ENCODE data around the gene KLF3.

KLF3 gene

DNA sequence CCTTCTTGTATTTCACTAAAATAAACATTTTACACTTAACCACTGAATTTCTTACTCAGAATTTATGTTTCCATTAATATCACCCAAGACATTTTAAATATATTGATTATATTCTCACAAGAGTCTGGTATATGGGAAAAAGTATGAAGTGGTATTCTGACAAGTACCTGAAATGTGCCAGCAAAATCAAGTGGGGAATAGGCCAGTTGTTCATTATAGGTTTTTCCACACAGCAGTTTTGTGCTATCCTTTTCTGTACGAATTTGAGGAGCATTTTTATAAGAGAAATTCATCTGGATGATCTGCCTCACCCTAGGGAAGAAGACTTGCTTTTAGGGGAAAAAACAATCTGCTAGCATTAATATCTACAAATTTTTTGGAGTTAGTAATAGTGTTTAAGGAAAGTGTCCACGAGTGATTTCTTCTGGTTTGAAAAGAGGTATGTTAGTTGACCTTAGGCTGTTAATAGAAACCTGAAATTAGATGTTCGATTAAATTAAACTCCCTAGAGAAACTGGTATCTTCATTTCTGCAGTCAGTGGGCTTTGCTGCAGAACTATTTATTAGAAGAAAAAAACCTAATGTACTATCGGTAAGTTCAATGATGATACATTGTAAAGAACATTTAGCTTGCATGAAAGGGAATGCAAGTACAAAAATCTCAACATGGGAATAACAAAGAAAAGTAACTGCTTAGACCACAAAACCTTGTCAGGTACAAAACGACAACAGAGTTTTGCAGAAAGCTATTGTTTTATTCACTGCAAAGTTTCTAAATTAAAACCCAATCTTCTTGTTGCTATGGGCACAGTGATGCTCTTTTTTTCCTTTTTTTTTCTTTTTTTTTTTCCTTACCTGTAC lies 1.8 kb downstream of the KLF3 start:
- TF ChIP-seq, protein P1, sequence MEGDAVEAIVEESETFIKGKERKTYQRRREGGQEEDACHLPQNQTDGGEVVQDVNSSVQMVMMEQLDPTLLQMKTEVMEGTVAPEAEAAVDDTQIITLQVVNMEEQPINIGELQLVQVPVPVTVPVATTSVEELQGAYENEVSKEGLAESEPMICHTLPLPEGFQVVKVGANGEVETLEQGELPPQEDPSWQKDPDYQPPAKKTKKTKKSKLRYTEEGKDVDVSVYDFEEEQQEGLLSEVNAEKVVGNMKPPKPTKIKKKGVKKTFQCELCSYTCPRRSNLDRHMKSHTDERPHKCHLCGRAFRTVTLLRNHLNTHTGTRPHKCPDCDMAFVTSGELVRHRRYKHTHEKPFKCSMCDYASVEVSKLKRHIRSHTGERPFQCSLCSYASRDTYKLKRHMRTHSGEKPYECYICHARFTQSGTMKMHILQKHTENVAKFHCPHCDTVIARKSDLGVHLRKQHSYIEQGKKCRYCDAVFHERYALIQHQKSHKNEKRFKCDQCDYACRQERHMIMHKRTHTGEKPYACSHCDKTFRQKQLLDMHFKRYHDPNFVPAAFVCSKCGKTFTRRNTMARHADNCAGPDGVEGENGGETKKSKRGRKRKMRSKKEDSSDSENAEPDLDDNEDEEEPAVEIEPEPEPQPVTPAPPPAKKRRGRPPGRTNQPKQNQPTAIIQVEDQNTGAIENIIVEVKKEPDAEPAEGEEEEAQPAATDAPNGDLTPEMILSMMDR (conservative IDR thresholded peaks at IDR 0.05): no peak
- H3K27ac ChIP-seq: peak overlapping the region; percentile 99

DNA sequence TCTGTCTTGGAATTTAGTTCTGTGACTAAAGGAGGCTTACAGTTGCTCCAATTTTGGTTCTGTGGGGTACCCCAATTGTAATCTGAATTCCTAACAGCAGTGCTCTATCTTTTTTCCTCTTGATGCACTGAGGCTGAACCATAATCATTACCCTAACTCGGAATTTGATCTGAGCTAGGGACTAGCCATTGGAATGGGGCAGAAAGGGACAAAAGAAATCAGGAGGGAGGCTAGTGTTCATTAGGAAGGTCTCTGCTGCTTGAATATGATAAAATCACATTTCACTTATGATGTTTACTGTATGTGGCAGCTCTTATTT lies 2.7 kb downstream of the KLF3 start:
- TF ChIP-seq, protein P1 (conservative IDR thresholded peaks at IDR 0.05): no peak
- H3K27ac ChIP-seq: peak overlapping the region; percentile 99

DNA sequence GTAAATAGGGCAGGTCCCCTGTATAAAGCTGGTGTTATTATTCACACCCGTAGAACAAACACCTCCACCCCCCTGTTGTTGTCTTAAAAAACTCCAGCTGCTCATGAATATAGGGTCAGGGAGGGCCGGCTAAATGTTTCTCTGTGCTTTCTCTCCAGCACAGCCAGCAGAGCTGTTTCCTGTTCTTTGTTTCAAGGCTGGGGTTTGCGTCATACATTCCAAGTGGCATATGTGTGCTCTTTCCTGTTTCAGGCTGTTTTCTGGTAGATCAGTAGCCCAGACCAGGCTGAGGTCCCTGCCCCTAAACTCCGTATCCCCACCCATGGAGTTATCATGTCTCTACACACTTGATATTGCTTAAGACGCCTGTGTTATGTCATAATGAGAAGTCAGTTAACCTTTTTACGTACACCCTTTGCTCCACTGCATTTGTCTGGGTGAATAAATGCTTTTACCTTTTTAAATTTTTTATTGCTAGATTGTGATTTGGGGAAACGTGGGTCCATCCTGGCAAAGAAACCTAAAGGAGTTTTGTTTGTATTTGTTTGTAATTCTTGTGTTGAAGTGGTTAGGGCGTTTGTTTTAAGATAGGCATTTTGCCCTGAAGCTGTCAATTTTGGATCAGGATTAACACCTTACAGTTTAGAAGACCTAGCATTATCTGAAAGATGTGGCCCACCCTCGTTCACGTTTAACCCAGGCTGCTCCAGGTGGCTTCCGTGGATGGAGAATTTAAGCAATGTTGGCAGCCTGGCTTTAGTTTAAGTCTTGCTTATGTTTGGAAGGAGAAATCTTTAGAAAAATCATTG lies 3.3 kb downstream of the KLF3 start:
- TF ChIP-seq, protein P1 (conservative IDR thresholded peaks at IDR 0.05): no peak
- peak overlapping the region; percentile 99 for H3K27ac ChIP-seq

DNA sequence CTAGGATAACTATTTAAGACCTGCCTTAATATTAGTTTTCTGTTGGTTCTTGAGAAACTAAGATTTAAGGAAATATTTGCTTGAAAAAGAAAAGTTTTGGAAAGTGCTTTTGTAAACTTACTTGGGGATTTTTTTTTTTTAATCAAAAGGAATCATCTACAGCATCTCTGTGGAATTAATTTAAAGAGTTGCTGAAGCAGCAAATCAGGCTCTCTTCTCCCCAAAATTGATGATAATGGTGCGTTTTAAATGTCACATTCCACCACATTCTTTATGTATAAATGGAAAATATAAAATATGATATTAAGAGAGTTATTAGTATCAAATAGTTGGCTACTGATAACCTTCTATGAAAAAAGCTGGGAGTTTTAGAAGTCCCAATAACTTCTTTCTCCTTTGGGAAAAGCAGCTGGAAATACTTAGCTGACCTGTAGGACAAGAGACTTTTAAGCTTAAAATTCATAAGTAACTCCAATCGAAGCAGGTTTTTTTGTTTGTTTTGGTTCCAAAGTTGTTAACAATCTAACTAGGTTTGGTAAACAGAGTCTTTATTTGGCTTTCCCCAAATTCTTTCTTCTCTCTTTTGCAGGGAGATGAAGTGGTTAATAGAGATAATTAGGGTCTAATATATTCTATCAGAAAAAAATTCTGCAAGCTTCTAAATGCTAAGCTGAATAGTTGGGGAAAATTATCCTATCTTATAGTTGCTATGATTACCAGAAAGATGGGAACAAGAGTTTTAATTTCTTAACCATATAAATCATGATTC lies 4.4 kb downstream of the KLF3 start:
- H3K27ac ChIP-seq: peak overlapping the region; percentile 99

DNA sequence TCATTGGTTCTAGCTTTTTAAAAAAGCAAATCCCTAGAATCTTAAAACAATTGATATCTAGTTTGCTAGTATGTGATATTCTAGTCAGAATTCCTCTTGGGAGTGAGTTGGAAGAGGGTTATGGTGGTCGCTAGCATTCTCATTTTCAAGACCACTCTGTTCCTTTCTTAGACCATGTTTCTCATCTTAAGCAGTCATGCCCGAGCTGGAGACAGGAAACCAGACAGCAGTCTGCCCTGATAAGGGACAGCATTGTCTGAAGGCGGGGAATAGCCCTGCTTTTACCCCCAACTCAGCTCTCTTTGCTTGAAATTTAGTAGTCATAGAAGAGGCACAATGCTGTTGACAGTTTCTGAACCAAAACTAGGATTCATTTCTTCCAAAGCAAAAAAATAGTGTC lies 5.2 kb downstream of the KLF3 start:
- TF ChIP-seq, protein P1 (conservative IDR thresholded peaks at IDR 0.05): no peak
- H3K27ac ChIP-seq: peak overlapping the region; percentile 99

More for the DNA sequence above, 4.4 kb downstream of the KLF3 start:
- TF ChIP-seq, protein P1 (conservative IDR thresholded peaks at IDR 0.05): no peak

DNA sequence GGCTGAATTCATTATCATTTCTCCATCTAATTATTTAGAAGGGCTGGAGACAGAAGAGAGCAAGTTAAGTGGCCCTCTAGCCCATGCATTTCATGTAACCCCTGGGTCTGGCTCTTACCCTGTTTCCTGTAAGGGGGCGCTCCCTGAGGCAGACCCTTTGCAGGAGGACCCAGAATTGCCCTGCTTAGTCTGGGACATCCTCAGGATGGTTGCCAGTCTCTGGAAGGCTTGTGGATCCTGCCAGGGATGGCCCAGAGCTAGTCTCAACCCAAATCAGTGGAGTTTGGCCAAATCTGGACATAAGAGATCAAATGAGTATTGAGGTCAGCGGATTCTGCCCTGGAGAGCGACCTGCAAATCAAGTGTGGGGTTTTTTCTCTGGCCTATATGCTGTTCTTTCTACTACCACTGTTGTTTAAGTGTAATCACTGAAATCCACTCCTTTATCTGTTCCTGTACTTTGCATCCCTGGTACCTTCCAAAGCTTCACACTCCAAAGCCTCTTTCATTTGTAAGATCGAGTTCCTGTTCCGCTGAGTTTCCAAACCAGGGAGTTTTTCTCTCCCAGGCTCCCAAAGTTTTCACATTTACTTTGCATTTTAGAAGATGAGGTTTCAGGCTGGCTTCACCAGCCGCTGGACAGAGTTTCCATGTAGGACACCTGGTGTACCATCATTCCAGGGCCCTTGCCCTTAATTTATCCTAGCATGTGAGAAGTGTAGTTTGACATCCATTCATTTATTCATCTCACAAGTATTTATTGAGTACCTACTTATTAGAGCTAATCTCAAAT lies 6.3 kb downstream of the KLF3 start:
- H3K27ac ChIP-seq: peak overlapping the region; percentile 99
- TF ChIP-seq, protein P1 (conservative IDR thresholded peaks at IDR 0.05): no peak
